IPS-NIHi7 (cell line): Measurements from ENCODE around the gene KCNK17.
A peak's percentile ranks its signal among the peaks of the same experiment; 100 is the strongest.

ENCODE experiments used
- DNase-seq: peaks from one replicate; pipeline ENCODE4 v3.0.0; 2012; ENCODE audit warnings: mixed read lengths; ENCODE audit errors: extremely low spot score

The KCNK17 gene

DNA sequence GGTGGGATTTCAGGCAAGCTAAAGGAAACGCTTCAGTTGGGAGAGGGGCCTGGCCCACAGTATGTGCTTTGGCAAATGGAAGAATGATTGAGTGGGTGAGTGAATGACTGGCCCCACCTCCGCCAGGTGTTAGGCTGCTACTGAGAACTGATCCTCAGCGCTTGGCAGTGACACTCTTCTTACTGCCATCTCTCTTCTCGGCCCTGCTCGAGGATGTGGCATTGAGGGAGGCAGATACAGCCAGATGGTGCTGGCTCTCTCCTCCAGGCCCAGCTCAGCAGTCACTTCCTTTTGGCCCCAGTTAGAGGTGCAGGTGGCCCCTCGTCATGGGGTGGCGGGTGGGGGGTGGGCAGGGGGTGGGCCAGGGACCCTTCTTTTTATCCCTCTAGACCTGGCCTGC is 46.0 kb downstream of the KCNK17 start:
- DNase-seq: no peak

DNA sequence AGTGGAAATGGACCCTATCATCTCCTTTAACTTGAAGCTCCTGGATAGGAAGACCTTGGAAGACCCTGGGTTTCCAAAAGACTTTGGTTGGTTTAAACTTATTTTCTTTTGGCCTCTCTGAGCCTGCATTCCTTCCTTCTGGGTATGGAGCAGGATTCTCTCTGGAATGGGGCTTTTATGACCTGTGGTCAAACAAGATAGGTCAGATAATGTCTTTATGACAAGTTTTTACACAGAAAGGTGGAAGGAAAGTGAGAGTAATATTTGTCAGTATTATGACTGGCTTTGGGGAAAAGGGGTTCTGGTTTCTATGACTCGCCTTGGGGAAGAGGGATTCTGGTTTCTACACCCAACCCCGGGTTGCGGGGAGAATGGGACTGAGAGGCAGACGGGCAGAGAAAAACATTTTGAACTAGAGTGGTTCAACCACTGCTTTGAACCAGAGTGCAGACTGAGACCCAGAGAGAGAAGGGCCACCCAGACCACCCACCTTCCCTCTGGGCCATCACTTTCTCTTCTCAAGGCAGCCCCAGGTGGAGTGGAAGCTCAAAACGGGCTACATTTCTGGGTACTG is 47.4 kb downstream of the KCNK17 start:
- no peak for DNase-seq

DNA sequence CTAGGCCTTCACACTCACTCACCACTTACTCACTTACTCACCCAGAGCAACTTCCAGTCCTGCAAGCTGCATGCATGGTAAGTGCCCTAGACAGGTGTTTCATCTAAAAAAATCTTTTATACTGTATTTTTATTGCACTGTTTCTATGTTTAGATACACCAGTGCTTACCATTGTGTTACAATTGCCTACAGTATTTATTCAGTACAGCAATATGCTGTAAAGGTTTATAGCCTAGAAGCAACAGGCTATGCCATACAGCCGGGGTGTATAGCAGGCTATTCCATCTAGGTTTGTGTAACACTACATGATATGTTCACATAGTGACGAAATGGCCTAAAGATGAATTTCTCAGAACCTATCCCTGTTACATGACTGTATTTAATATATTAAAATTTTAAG is 47.8 kb downstream of the KCNK17 start:
- DNase-seq: no peak

DNA sequence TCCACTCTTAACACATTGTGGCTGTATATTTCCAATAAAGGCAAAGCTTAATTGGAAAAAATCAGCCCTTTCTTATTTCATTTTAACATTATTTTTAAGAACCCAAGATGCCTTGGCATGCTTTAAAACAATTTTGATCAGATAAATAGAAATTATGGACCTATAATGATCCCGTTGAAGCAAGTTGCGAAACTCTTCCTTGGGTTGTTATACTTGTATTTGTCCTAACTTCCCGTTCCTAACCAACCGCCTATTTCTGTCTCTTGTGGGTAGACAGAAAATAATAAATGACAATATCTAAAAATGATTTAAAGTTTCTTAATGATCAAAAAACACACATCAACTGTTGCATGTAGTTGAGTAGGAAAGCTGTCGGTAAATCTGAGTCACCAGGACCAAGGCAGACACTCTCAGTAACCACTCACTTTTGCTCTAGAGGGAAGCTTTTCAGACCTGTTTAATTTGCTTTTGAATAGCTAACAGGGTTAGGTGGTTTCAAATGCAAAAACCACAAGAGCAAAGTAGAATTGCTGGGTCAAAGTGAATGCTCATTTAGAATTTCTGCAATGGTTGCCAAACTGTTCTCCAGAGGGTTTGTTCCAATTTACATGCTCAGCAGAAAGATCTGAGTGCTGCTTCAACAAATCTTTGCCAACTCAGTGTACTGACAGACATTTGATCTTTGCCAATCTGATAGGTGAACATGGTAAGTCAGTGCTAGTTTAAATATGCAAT is 50.7 kb downstream of the KCNK17 start:
- peak; percentile 68 for DNase-seq

DNA sequence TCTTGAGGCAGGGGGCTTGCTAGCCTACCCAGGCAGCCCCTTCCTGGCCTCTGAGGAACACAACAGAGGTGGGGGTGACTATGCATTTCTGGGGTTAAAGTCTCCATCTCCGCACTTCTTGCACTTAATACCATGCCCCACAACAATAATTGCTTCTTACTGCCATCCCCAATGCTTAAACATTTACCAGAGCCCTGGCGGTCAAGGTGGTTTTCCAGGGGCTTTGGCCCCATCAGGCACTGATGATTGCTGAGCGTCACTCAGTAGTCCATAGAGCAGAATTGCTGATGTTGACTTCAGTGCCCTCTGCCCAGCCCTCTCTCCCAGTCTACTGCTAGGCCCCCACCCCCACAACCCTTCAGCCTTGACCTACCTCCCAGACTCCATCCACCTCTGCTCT is 52.5 kb downstream of the KCNK17 start:
- no peak for DNase-seq

DNA sequence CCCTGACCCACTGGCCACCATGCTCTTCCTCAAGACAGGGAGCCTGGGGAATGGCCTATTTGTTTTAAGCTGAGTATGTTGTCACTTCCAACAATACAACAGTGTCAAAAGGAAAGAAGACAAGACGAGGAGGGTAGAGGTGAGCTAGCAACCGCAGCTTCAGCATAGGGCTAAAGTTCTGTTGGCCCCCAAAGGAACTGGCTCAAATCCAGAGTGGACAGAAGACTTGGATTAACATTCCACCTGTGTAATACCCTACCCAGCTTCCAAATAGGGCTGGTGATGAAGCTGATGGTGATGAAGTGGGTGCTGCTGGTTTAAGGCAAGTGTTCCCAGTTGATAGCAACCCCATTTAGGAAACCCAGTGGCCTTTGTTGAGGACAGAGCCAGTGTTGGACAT is 53.3 kb downstream of the KCNK17 start:
- DNase-seq: no peak

DNA sequence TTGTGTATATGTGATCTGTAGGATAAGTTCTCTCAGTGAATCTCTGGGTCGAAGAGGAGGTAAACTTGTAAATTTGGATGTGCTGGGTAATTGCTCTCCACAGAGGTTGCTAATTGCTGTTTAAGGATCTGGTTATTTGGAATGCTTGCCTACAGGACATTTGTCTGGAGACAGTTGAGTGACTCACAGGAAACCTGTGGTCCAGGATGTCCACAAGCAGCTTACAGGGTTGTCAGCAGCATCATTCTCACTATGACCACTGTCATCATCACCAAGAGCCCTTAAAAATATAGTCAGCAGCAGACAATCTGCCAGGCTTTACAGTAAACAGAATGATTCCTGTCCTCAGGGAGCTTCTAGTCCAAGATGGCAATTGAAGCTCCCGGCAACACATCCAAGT is 53.8 kb downstream of the KCNK17 start:
- no peak for DNase-seq

DNA sequence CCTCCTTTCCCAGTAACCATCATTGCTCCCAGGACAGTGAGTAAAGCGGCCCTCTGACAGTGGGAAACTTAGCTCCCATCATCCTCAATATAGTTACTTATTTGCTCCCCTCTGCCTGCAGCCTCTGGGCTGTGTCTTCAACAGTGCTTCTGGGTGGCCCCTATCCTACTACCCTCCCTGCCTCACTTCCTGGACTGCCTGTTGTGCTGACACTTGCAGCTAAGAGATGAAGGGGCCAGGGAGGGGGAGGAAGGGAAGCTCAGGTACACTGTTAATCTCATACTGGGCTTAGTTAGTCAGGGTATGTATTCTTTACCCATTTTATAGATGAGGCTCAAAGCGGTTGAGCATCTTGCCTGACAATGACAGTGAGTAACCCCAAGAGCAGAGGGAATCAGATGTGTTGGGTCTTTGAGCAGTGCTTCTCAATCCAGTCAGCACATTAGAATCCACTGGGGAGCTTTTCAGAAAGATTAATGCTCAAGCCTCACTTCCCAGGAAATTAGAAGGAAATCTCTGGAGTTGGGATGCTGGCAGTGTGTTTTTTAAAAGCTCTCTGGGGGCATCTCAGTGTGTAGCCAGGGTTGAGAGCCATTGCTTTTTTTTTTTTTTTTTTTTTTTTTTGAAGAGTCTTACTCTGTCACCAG is 57.8 kb downstream of the KCNK17 start:
- peak; percentile 51 for DNase-seq

DNA sequence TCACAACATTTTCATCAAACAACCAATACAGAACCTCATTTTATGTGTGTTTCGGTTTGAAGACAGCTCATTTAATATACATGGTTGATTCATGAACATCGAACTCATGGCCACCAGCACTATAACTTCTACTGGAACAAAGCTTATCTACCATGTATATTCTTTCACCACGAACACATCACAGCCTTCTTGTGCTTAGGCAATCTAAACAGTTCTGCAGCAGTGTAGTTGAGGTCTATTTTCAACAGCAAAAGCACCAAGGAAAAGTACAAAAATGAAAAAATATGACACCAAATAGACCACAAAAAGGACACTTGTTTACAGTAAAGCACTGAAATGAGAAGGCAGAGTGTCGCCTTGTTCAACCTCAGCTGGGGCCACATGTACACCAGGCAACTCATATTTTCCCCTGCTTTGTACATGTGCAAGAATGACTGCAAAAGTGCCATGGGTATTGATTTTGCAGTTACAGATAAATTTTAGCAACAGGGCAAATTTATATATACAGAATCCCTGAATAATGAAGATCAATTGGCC is 59.2 kb downstream of the KCNK17 start:
- no peak for DNase-seq

DNA sequence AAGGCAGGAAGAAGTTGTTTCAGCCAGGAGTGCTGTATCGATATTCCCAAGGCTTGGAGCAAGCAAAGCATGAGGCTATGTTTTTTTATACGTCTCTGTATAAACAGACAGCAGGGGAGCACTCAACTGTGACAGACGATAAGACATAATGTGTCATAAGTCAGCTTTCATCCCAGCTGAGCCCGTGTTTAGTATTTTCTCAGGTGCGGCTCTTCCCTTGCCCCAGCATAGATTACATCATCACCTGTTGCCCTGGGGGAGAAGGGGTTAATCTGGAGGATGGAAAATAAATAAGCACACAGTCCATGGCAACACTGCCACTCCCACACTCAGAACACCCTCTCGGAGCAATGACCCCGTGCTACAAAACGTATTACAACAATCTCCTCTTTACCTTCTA is 62.8 kb downstream of the KCNK17 start:
- no peak for DNase-seq

DNA sequence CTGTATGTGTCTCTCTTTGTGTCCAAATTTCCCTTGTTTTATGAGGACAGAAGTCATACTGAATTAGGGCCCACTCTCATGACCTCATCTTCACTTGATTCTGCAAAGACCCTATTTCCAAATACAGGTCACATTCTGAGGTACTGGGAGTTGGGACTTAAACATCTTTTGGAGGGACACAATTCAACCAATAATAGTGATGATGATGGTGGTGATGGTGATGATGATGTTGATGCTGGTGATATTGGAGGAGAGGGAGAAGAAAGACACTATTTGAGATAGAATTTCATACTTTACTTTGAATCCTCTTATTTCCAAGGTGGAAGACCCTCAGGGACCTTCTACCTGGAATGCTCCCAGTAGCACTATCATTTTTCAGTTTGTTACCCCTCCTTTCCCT is 63.7 kb downstream of the KCNK17 start:
- no peak for DNase-seq

DNA sequence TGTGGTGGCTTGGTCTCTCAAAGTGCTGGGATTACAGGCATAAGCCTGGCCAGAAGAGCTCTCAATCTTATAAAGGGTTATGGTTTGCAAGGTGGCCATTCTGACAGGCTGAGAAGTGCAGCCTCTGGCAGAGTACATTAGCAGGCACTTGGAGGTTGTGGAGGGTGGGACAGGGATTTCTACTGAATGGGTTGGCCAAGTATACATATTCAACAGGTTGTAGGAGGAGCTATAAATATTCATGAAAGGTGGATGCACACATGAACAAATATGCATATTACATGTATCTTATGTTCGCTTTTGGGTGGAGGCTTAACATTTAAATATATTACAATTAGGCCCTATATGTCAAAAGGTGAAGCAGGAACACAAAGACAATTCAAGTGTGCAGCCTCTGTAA is 64.9 kb downstream of the KCNK17 start:
- DNase-seq: no peak
